HG03135 (cell line): ENCODE data around the gene ENO2.

ENCODE experiments used
- ATAC-seq: cut with Tn5 transposase; IDR thresholded peaks from one replicate; pipeline ENCODE4 v1.9.1; 2021; ENCODE audit warnings: mild to moderate bottlenecking, moderate library complexity; ENCODE audit not compliant: unreplicated experiment

Gene ENO2

DNA sequence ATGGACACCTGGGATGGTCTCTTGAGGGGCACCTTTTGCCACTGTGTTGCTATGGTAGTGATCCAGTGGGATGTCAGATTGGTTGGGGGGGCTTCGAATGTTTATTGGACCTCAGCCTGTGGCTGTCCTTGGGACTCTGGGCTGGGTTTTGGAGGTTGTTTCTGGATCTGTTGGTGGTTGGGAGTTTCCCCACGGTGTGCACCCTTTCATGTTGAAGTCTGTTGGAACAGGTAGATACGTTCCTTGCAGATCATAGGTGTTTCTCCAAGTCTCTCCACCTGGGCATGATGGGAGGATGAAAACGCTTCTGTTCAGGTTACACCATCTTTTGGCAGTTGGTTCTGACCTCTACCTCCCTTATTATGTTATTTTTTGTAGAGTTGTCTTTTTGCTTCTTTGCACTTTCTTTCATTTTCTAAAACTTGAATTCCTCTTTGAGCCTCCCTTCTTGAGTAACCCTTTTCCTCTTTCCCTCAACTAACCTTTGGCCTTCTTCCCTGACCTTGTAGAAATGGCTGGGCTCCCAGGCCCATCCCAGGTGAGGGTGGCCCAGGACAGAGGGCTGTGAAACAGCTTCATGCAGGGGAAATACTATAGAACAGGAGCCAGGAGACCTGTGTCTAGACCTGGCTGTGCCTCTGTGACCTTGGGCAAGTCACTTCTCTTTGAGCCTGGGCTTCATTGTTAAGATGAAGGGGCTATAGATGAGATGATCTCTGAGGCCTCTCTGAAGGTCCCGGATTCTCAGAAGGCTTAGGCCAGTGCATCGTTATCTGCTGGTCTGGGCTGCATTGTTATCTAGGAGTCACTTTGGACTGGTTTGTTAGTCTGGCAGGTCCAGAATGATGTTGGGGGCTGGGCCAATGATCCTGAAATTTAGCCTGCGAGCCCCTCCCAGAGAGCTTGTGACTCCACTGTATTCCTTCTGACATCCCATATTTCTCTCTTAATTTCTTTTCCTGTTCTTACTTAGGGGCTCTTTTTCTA, 15.4 kb downstream of the ENO2 start:
- ATAC-seq = no peak

DNA sequence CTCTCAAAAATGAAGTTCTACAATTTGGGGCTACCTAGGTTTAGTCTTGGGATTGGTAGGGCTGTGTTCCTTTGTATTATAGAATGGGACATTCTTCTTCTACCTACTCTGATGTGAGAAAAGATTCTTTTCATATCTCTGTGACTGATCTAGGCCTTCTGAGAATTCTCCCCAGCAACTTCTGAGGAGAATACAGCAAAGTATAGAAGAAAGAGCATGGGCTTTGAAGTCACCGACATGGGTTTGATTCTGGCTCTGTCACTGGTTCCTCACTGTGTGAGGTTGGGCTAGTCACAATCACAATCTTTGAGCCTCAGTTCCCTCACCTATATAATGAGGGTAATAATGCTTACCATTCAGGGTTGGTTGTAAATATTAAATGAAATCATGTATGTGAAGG, 18.4 kb downstream of the ENO2 start:
- no peak for ATAC-seq

DNA sequence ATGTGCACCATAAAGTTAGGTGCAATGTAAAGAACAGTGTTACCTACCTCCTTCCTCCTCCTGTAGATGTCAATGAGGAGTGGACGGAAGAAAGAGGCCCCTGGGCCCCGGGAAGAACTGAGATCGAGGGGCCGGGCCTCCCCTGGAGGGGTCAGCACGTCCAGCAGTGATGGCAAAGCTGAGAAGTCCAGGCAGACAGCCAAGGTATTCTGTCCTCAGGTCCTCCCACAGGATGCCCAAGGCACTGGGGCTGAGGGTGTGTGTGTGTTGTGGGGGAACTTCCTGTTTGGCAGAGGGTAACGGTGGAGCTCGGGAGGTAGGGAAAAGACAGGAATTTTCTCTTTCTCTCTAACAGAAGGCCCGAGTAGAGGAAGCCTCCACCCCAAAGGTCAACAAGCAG, 19.7 kb downstream of the ENO2 start:
- ATAC-seq = no peak

DNA sequence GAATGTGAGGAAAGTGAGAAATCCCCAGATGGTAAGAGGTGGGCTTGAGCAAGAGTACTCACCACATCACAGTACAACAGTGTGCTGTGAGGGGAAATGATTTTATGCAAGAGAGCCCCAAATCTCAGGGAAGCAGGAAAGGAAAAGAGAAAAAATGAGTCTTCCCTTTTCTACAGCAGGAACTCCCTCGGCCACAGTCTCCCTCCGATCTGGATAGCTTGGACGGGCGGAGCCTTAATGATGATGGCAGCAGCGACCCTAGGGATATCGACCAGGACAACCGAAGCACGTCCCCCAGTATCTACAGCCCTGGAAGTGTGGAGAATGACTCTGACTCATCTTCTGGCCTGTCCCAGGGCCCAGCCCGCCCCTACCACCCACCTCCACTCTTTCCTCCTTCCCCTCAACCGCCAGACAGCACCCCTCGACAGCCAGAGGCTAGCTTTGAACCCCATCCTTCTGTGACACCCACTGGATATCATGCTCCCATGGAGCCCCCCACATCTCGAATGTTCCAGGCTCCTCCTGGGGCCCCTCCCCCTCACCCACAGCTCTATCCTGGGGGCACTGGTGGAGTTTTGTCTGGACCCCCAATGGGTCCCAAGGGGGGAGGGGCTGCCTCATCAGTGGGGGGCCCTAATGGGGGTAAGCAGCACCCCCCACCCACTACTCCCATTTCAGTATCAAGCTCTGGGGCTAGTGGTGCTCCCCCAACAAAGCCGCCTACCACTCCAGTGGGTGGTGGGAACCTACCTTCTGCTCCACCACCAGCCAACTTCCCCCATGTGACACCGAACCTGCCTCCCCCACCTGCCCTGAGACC, 21.2 kb downstream of the ENO2 start:
- no peak for ATAC-seq

DNA sequence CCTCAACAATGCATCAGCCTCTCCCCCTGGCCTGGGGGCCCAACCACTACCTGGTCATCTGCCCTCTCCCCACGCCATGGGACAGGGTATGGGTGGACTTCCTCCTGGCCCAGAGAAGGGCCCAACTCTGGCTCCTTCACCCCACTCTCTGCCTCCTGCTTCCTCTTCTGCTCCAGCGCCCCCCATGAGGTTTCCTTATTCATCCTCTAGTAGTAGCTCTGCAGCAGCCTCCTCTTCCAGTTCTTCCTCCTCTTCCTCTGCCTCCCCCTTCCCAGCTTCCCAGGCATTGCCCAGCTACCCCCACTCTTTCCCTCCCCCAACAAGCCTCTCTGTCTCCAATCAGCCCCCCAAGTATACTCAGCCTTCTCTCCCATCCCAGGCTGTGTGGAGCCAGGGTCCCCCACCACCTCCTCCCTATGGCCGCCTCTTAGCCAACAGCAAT, 21.8 kb downstream of the ENO2 start:
- ATAC-seq = no peak

DNA sequence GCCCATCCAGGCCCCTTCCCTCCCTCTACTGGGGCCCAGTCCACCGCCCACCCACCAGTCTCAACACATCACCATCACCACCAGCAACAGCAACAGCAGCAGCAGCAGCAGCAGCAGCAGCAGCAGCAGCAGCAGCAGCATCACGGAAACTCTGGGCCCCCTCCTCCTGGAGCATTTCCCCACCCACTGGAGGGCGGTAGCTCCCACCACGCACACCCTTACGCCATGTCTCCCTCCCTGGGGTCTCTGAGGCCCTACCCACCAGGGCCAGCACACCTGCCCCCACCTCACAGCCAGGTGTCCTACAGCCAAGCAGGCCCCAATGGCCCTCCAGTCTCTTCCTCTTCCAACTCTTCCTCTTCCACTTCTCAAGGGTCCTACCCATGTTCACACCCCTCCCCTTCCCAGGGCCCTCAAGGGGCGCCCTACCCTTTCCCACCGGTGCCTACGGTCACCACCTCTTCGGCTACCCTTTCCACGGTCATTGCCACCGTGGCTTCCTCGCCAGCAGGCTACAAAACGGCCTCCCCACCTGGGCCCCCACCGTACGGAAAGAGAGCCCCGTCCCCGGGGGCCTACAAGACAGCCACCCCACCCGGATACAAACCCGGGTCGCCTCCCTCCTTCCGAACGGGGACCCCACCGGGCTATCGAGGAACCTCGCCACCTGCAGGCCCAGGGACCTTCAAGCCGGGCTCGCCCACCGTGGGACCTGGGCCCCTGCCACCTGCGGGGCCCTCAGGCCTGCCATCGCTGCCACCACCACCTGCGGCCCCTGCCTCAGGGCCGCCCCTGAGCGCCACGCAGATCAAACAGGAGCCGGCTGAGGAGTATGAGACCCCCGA, 22.5 kb downstream of the ENO2 start:
- peak; percentile 3 for ATAC-seq

DNA sequence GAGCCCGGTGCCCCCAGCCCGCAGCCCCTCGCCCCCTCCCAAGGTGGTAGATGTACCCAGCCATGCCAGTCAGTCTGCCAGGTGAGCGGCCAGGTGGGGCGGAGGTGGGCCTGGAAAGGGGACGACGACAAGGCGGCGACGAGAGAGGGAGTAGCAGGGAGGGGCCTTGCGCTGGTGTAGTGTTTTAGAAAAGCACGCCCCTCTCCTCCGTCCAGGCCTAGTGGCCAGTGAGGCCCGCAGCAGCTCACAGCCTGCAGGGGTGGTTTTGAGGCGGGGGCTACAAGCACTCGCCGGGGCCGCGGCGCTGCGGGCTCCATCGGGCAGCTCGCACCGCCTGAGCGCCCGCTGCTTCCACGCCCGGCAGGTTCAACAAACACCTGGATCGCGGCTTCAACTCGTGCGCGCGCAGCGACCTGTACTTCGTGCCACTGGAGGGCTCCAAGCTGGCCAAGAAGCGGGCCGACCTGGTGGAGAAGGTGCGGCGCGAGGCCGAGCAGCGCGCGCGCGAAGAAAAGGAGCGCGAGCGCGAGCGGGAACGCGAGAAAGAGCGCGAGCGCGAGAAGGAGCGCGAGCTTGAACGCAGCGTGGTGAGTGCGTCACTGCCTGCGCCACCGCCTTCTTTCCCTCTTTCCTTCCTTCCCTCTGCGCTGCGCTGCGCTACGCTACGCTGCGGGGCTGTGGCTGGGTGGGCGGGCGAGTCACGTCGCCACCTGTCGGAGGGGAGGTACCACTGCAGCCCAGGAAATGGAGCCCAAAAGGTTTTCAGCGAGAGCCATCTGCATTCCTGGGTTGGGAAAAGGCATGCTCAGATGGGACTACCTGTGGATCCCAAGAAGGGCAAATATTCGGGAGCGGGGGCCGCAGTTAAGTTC, 23.3 kb downstream of the ENO2 start:
- peak; percentile 87 for ATAC-seq

DNA sequence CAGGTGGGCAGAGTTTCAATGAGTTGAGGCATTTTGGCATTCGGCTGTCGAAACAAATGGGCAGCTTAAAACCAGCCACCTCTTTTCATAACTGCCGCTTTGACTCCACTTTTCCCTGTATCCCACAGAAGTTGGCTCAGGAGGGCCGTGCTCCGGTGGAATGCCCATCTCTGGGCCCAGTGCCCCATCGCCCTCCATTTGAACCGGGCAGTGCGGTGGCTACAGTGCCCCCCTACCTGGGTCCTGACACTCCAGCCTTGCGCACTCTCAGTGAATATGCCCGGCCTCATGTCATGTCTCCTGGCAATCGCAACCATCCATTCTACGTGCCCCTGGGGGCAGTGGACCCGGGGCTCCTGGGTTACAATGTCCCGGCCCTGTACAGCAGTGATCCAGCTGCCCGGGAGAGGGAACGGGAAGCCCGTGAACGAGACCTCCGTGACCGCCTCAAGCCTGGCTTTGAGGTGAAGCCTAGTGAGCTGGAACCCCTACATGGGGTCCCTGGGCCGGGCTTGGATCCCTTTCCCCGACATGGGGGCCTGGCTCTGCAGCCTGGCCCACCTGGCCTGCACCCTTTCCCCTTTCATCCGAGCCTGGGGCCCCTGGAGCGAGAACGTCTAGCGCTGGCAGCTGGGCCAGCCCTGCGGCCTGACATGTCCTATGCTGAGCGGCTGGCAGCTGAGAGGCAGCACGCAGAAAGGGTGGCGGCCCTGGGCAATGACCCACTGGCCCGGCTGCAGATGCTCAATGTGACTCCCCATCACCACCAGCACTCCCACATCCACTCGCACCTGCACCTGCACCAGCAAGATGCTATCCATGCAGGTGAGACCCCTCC, 24.2 kb downstream of the ENO2 start:
- ATAC-seq = no peak

DNA sequence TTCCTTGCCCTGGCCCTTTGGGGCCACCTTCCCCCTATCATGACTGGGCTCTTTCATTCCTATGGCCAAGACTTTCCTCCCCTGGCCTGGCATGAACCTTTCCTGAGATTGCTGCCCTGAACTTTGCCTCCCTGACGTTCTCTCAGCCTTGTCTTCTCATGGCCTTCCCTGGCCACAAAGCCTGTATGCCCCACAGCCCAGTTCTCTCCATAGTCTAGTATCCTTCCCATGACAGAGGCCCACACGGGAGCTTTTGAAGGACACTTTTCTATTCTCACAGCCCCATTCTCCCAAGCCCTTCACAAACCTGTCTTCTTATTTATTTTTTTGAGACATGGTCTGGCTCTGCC, 24.8 kb downstream of the ENO2 start:
- ATAC-seq = no peak

DNA sequence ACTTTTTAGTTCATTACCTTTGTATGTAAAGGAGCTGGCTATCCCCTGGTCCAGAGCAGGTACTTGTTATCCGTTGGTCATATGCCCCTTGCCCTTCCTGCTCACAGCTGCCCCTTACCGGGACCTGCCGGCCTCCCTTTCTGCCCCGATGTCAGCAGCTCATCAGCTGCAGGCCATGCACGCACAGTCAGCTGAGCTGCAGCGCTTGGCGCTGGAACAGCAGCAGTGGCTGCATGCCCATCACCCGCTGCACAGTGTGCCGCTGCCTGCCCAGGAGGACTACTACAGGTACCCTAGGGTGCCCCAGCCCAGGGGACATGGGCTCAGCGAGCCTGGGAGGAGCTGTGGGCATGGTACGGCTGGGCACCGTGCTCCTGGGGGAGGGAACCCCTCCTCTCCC, 26.9 kb downstream of the ENO2 start:
- ATAC-seq = no peak

DNA sequence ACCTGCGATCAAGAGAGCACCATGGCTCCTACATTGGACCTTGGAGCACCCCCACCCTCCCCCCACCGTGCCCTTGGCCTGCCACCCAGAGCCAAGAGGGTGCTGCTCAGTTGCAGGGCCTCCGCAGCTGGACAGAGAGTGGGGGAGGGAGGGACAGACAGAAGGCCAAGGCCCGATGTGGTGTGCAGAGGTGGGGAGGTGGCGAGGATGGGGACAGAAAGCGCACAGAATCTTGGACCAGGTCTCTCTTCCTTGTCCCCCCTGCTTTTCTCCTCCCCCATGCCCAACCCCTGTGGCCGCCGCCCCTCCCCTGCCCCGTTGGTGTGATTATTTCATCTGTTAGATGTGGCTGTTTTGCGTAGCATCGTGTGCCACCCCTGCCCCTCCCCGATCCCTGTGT, 27.4 kb downstream of the ENO2 start:
- ATAC-seq = no peak

DNA sequence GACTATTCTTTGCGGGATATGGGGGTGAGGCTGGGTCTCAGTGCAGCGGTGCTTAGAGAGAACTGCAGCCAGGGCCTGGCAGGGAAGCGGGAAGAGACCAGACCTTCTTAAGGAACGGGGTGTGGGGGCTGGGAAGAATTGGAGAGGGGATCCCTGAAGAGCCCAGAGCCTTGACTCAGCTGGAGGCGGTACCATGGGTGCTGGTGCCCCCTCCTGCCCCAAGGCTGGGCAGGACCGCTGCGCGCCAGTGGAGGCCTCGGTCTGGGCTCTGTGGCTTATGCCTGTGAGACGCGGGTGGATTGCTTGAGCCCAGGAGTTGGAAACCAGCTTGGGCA, 27.9 kb downstream of the ENO2 start:
- no peak for ATAC-seq

DNA sequence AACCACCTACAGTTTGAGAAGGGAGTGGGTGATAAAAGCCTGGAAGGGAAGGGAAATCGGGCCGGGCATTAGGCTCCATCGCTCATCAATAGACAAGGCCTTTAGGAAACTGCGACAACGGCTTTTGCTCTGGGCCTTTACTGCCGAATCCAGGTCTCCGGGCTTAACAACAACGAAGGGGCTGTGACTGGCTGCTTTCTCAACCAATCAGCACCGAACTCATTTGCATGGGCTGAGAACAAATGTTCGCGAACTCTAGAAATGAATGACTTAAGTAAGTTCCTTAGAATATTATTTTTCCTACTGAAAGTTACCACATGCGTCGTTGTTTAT, 29.0 kb downstream of the ENO2 start:
- peak; percentile 25 for ATAC-seq

DNA sequence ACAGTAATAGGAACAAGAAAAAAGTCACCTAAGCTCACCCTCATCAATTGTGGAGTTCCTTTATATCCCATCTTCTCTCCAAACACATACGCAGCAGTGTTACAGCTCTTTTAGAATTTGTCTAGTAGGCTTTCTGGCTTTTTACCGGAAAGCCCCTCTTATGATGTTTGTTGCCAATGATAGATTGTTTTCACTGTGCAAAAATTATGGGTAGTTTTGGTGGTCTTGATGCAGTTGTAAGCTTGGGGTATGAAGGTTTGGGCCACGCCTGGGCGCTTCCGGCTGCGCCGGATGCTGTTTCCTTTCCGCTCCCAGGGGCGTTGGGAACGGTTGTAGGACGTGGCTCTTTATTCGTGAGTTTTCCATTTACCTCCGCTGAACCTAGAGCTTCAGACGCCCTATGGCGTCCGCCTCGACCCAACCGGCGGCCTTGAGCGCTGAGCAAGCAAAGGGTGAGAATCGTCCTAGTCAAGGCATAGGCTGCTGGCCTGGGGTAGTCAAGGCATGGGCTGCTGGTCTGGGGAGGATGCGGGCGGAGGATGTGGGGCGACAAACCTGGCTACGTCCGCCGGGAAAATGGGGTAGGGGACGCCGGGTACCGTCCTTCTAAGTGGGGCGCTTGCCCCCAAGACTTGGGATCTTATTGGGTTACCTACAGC, 29.5 kb downstream of the ENO2 start, which contains the start of the genes C12orf57 and RNU7-1:
C12orf57 (plus strand) TSS at position 301 of the 659 bp plus-strand sequence; CDS start at position 401, 100 bp downstream.
RNU7-1 (plus strand) TSS at position 95 of the 659 bp plus-strand sequence.
- peak; percentile 30 for ATAC-seq

DNA sequence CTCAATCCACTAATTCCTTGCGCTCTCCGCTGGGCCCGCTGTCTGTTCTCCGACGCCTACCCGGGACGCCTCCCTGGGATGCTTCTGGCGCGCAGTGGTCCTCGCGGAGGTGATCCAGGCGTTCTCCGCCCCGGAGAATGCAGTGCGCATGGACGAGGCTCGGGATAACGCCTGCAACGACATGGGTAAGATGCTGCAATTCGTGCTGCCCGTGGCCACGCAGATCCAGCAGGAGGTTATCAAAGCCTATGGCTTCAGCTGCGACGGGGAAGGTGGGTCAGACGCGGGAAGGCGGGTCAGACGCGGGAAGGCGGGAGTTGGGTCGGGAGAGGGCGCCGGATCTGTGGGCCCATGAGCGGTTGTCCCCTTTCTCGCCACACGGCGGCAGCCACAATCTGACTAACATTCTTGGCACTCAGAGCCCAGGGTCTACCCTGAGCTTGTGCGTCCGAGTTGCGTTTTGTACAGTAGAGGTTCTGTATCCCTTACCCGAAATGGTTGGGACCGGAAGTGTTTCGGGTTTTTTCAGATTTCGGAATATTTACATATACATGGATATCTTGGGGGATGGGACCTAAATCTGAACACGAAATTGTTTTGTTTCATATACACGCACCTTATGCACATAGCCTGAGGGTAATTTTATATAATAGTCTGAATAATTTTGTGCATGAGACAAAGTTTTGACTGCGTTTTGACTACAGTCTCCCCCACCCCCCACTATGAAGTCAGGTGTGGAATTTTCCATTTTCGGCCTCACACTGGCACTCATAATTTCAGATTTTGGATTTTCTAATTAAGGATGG, 30.2 kb downstream of the ENO2 start:
- ATAC-seq = peak; percentile 44

DNA sequence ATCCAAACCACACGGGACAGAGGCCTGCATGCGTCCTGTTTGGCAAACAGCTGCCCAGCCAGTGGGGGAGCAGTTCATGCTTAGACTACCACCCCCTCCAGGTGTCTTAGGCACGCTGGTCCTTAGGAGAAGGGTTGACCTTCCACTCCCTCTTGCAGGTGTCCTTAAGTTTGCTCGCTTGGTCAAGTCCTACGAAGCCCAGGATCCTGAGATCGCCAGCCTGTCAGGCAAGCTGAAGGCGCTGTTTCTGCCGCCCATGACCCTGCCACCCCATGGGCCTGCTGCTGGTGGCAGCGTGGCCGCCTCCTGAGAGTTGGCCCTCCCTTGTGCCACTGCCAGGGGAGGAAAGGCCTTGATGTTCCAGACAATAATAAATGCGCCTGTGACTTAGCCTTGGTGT, 31.2 kb downstream of the ENO2 start:
- ATAC-seq = no peak

DNA sequence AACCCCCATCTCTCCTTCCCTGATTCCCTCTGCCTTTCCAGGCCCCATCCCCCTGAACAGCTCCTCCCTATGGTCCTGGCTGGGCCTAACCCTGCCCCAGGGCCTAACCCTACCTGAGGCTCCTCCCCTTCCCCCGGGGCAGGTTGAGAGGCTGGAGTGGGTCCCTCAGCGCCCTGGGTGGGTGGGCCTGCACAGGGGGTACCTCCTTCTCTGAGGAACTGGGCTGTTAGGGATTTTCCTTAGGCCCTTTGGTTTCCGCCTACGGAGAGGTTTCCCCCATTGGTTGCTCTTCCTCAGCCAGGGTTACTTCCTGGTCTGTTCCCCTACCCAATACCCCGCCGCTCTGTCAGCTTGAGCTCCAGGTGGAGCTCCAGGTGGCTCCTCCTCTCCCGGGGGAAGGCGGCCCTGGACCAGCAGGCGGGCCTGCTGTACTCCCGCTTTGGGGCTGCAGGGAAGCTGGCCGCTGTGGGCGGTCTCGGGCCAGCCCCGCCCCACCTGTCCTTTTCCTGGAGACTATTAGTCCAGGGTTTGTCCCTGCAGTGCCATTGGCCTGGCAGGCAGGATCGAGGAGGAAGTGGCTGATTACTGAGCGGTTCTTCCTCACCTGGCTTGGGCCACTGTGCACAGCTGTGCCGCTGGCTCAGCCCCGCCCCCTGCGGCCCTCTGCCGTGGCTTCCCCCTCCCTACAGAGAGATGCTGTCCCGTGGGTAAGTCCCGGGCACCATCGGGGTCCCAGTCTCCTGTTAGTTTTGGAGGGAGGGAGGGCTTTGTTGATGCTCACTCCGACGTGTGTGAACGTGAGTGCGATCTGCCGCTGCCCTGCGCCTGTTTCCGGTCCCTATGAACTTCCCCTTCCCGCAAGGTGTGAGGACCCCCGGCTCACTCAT, 31.9 kb downstream of the ENO2 start:
- ATAC-seq = no peak
